KMS-11 (cell line): ENCODE measurements around the gene CALN1.

Source experiments
- H2AFZ ChIP-seq: fragments of 200-600 bp; sonication (generic); 2 replicates; pipeline ENCODE4 v1.6.1; 2016; ENCODE audit warnings: antibody characterized with exemption, mixed run types, low read depth
- H3K27ac ChIP-seq: fragments of 200-600 bp; sonication (generic); 2 replicates; pipeline ENCODE4 v1.6.1; 2016; ENCODE audit warnings: mild to moderate bottlenecking, mixed run types
- H3K27me3 ChIP-seq: fragments of 200-600 bp; sonication (generic); 2 replicates; pipeline ENCODE4 v1.6.1; 2017; ENCODE audit warnings: mild to moderate bottlenecking, low read depth, mixed run types, moderate library complexity; ENCODE audit not compliant: insufficient read depth
- H3K36me3 ChIP-seq: fragments of 200-600 bp; sonication (generic); 2 replicates; pipeline ENCODE4 v1.6.1; 2017; ENCODE audit warnings: mild to moderate bottlenecking, mixed run types; ENCODE audit not compliant: insufficient read depth
- H3K4me1 ChIP-seq: fragments of 200-600 bp; sonication (generic); 2 replicates; pipeline ENCODE4 v1.6.1; 2016; ENCODE audit warnings: mild to moderate bottlenecking, low read depth, mixed run types; ENCODE audit not compliant: poor library complexity, severe bottlenecking
- H3K4me2 ChIP-seq: fragments of 200-600 bp; sonication (generic); 2 replicates; pipeline ENCODE4 v1.7.0; 2016; ENCODE audit warnings: mild to moderate bottlenecking, mixed run types
- H3K4me3 ChIP-seq: fragments of 200-600 bp; sonication (generic); IDR thresholded peaks from 2 replicates; pipeline ENCODE4 v1.6.1; 2017; ENCODE audit warnings: low read depth, low read length, mixed read lengths; ENCODE audit not compliant: insufficient read depth
- H3K79me2 ChIP-seq: fragments of 200-600 bp; sonication (generic); 2 replicates; pipeline ENCODE4 v1.6.1; 2016; ENCODE audit warnings: low read depth, mixed run types; ENCODE audit not compliant: insufficient read depth
- H3K9ac ChIP-seq: fragments of 200-600 bp; sonication (generic); 2 replicates; pipeline ENCODE4 v1.6.1; 2016; ENCODE audit warnings: mild to moderate bottlenecking, mixed run types
- H4K20me1 ChIP-seq: fragments of 200-600 bp; sonication (generic); 2 replicates; pipeline ENCODE4 v1.6.1; 2016; ENCODE audit warnings: mild to moderate bottlenecking, mixed run types; ENCODE audit not compliant: insufficient read depth
- CTCF ChIP-seq: fragments of 200-600 bp; sonication (generic); conservative IDR thresholded peaks from 2 replicates; pipeline ENCODE4 v1.6.1; 2017; ENCODE audit warnings: low read depth, mild to moderate bottlenecking, antibody characterized with exemption, low read length, moderate library complexity, mixed read lengths

CALN1 gene

GRCh38 chr7:72059925-72060324 is 352.2 kb downstream of the CALN1 start:
- TF ChIP-seq CTCF = no peak
- H3K36me3 ChIP-seq = no peaks in the 10 kb centered on the region
- no peak overlapping the region for H3K4me2 ChIP-seq
- H3K27ac ChIP-seq = no peak overlapping the region
- H2AFZ ChIP-seq = no peak overlapping the region
- no peaks in the 10 kb centered on the region for H3K27me3 ChIP-seq
- no peaks in the 10 kb centered on the region for H4K20me1 ChIP-seq
- no peaks in the 10 kb centered on the region for H3K4me1 ChIP-seq
- no peak overlapping the region for H3K4me3 ChIP-seq
- H3K9ac ChIP-seq = no peak overlapping the region
- no peaks in the 10 kb centered on the region for H3K79me2 ChIP-seq

GRCh38 chr7:72058579-72058978 is 353.6 kb downstream of the CALN1 start:
- TF ChIP-seq CTCF = no peak
- Histone ChIP-seq H3K4me3 (no peak overlapping the region), H3K79me2 (no peaks in the 10 kb centered on the region), H3K9ac (no peak overlapping the region), H3K36me3 (no peaks in the 10 kb centered on the region), H3K4me1 (no peaks in the 10 kb centered on the region), H3K27me3 (no peaks in the 10 kb centered on the region), H3K4me2 (no peak overlapping the region), H3K27ac (no peak overlapping the region), H4K20me1 (no peaks in the 10 kb centered on the region), H2AFZ (no peak overlapping the region)

- TF ChIP-seq CTCF = no peak
- Histone ChIP-seq H3K4me2 (no peak overlapping the region), H3K4me1 (no peaks in the 10 kb centered on the region), H3K79me2 (no peaks in the 10 kb centered on the region), H3K4me3 (no peak overlapping the region), H4K20me1 (no peaks in the 10 kb centered on the region), H2AFZ (no peak overlapping the region), H3K27ac (no peak overlapping the region), H3K9ac (no peak overlapping the region), H3K36me3 (no peaks in the 10 kb centered on the region), H3K27me3 (no peaks in the 10 kb centered on the region)
Measured at GRCh38 chr7:72057796-72058195, 354.3 kb downstream of the CALN1 start.

- no peak overlapping the region for H3K4me3 ChIP-seq
- no peak for TF ChIP-seq CTCF
- no peak overlapping the region for H3K4me2 ChIP-seq
Measured at GRCh38 chr7:72057231-72057630, 354.9 kb downstream of the CALN1 start.

More at GRCh38 chr7:72057231-72057630, 354.9 kb downstream of the CALN1 start:
- Histone ChIP-seq H3K9ac (no peak overlapping the region), H2AFZ (no peak overlapping the region), H4K20me1 (no peaks in the 10 kb centered on the region), H3K27ac (no peak overlapping the region), H3K36me3 (no peaks in the 10 kb centered on the region), H3K79me2 (no peaks in the 10 kb centered on the region), H3K27me3 (no peaks in the 10 kb centered on the region), H3K4me1 (no peaks in the 10 kb centered on the region)
